ENCODE results near the gene VAPA.
"Not testable (repeated sequence)": the region's sequence is repeated elsewhere in the genome, so short reads cannot be mapped to it uniquely, and the experiment has no call there.

Gene VAPA

GRCh38 chr18:9877655-9878014, 36.2 kb upstream of the VAPA start:
- CTCF ChIA-PET, result no interaction called here

GRCh38 chr18:9878095-9878494, 35.7 kb upstream of the VAPA start:
- Mint-ChIP-seq H3K27me3 (no peaks in the 10 kb centered on the region), H3K4me1 (no peaks in the 10 kb centered on the region), H3K27ac (no peak overlapping the region), H3K9me3 (no peaks in the 10 kb centered on the region), H3K4me3 (no peak overlapping the region), H3K36me3 (no peaks in the 10 kb centered on the region)
- no peak for DNase-seq
- CTCF ChIA-PET, result no interaction called here

More at GRCh38 chr18:9877655-9878014, 36.2 kb upstream of the VAPA start:
- H3K4me3 Mint-ChIP-seq, result no peak overlapping the region
- no peak for DNase-seq
- no peaks in the 10 kb centered on the region for H3K4me1 Mint-ChIP-seq
- H3K36me3 Mint-ChIP-seq, result no peaks in the 10 kb centered on the region
- H3K27me3 Mint-ChIP-seq, result no peaks in the 10 kb centered on the region
- no peaks in the 10 kb centered on the region for H3K9me3 Mint-ChIP-seq
- no peak overlapping the region for H3K27ac Mint-ChIP-seq

- Mint-ChIP-seq H3K9me3 (no peaks in the 10 kb centered on the region), H3K27ac (no peak overlapping the region), H3K36me3 (no peaks in the 10 kb centered on the region), H3K27me3 (no peaks in the 10 kb centered on the region), H3K4me3 (no peak overlapping the region), H3K4me1 (no peaks in the 10 kb centered on the region)
- no peak for DNase-seq
- CTCF ChIA-PET, result no interaction called here
These were observed 35.0 kb upstream of the VAPA start for GRCh38 chr18:9878783-9879242.

- no peaks in the 10 kb centered on the region for H3K9me3 Mint-ChIP-seq
- no peak for DNase-seq
- CTCF ChIA-PET, result no interaction called here
- no peak overlapping the region for H3K27ac Mint-ChIP-seq
- H3K36me3 Mint-ChIP-seq, result no peaks in the 10 kb centered on the region
- peaks cover 4% of the 10 kb centered on the region for H3K27me3 Mint-ChIP-seq
- no peaks in the 10 kb centered on the region for H3K4me1 Mint-ChIP-seq
- no peak overlapping the region for H3K4me3 Mint-ChIP-seq
These were observed 29.7 kb upstream of the VAPA start for GRCh38 chr18:9884090-9884489.

GRCh38 chr18:9884532-9885140, 29.2 kb upstream of the VAPA start:
- no peaks in the 10 kb centered on the region for H3K9me3 Mint-ChIP-seq
- H3K27me3 Mint-ChIP-seq, result peaks cover 7% of the 10 kb centered on the region
- DNase-seq, result no peak
- H3K36me3 Mint-ChIP-seq, result no peaks in the 10 kb centered on the region
- no peaks in the 10 kb centered on the region for H3K4me1 Mint-ChIP-seq
- no peak overlapping the region for H3K27ac Mint-ChIP-seq
- CTCF ChIA-PET, result no interaction called here
- H3K4me3 Mint-ChIP-seq, result no peak overlapping the region

DNA sequence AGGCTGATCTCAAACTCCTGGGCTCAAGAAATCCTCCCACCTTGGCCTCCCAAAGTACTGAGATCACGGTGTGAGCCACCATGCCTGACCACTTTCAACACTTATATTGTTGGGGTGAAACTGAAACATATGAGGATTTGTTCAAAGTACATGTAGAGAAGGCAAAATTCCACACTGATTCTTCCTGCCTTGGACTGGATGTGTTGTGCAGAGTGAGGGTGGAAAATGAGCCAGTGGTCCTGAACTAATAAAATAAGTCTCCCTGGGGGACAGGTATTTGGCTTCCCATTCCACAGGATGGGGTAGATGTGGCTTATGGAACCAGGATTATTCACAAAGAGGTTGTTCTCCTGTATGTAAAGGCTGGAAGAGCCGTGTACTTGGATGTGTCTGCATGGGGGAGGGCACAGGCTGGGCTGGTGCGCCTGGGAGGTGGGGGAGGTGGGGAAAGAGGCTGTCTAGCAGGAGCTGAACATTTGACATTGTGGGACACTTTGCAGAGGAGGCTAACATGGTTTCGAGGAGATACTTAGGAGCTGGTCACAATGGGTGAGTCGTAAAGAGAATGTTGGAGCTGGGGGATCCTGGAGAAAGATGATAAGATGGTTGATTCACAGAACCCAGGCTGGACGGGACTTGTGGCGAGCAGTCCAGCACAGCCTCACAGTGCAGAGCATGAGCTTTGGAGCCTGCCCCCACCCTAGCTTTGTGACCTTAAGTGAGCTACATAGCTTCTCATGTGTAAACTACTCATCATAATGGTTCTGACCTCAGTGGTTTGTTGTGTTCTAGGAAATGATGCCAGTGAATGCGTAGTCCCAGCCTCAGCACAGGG, 28.4 kb upstream of the VAPA start, which contains the start of gene TXNDC2:
TXNDC2 (plus strand) TSS at position 804 of the 835 bp plus-strand sequence. CDS start 708 bp downstream, outside the sequence.
- Mint-ChIP-seq H3K4me3 (no peak within 1 kb of the TSS), H3K4me1 (no peaks in the 10 kb centered on the region), H3K36me3 (no peaks in the 10 kb centered on the region), H3K9me3 (no peaks in the 10 kb centered on the region), H3K27me3 (peaks cover 7% of the 10 kb centered on the region), H3K27ac (no peak within 1 kb of the TSS)
- CTCF ChIA-PET, result no interaction called here
- DNase-seq, result no peak

GRCh38 chr18:9886005-9886348, 27.8 kb upstream of the VAPA start:
- Mint-ChIP-seq H3K36me3 (no peaks in the 10 kb centered on the region), H3K9me3 (no peaks in the 10 kb centered on the region), H3K4me3 (no peak overlapping the region), H3K4me1 (no peaks in the 10 kb centered on the region), H3K27ac (no peak overlapping the region), H3K27me3 (peaks cover 7% of the 10 kb centered on the region)
- CTCF ChIA-PET, result no interaction called here
- no peak for DNase-seq

- no peaks in the 10 kb centered on the region for H3K9me3 Mint-ChIP-seq
- no peak for DNase-seq
- H3K27me3 Mint-ChIP-seq, result peaks cover 7% of the 10 kb centered on the region
- no peak overlapping the region for H3K4me3 Mint-ChIP-seq
- H3K36me3 Mint-ChIP-seq, result no peaks in the 10 kb centered on the region
- CTCF ChIA-PET, result no interaction called here
- H3K4me1 Mint-ChIP-seq, result no peaks in the 10 kb centered on the region
- no peak overlapping the region for H3K27ac Mint-ChIP-seq
These were observed 25.8 kb upstream of the VAPA start for GRCh38 chr18:9887992-9888391.

GRCh38 chr18:9890196-9890595, 23.6 kb upstream of the VAPA start:
- CTCF ChIA-PET, result no interaction called here
- peaks cover 10% of the 10 kb centered on the region for H3K4me1 Mint-ChIP-seq
- H3K9me3 Mint-ChIP-seq, result no peaks in the 10 kb centered on the region
- no peak for DNase-seq
- H3K27ac Mint-ChIP-seq, result no peak overlapping the region
- H3K36me3 Mint-ChIP-seq, result no peaks in the 10 kb centered on the region
- no peak overlapping the region for H3K4me3 Mint-ChIP-seq
- H3K27me3 Mint-ChIP-seq, result peaks cover 7% of the 10 kb centered on the region

DNA sequence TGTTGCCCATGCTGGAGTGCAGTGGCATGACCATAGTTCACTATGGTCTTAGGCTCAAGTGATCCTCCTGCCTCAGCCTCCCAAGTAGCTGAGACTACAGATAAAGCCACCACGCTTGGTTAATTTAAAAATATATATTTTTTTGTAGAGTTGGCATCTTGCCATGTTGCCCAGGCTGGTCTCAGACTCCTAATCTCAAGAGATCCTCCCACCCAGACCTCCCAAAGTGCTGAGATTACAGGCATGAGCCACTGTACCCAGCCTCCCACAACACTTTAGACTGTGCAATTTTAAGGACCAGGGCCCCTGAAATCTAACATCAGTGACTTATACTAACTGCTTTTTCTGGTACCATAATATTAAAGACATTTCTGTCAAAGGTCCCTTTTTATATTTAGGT, 22.9 kb upstream of the VAPA start:
- H3K9me3 Mint-ChIP-seq, result no peaks in the 10 kb centered on the region
- no peak overlapping the region for H3K4me3 Mint-ChIP-seq
- H3K4me1 Mint-ChIP-seq, result peaks cover 14% of the 10 kb centered on the region
- no peaks in the 10 kb centered on the region for H3K36me3 Mint-ChIP-seq
- CTCF ChIA-PET, result no interaction called here
- DNase-seq, result no peak
- H3K27me3 Mint-ChIP-seq, result peaks cover 7% of the 10 kb centered on the region
- no peak overlapping the region for H3K27ac Mint-ChIP-seq

GRCh38 chr18:9891515-9891914, 22.3 kb upstream of the VAPA start:
- DNase-seq, H3K9me3 Mint-ChIP-seq, CTCF ChIA-PET, H3K4me3 Mint-ChIP-seq, H3K27ac Mint-ChIP-seq, H3K36me3 Mint-ChIP-seq, H3K27me3 Mint-ChIP-seq: not testable (repeated sequence)
- H3K4me1 Mint-ChIP-seq, result peaks cover 14% of the 10 kb centered on the region

GRCh38 chr18:9894454-9895068, 19.3 kb upstream of the VAPA start:
- H3K9me3 Mint-ChIP-seq, result no peaks in the 10 kb centered on the region
- CTCF ChIA-PET, result no interaction called here
- H3K36me3 Mint-ChIP-seq, result no peaks in the 10 kb centered on the region
- H3K27ac Mint-ChIP-seq, result no peak overlapping the region
- peak; percentile 25 for DNase-seq
- H3K4me1 Mint-ChIP-seq, result peaks cover 14% of the 10 kb centered on the region
- no peak overlapping the region for H3K4me3 Mint-ChIP-seq
- H3K27me3 Mint-ChIP-seq, result peaks cover 2% of the 10 kb centered on the region

GRCh38 chr18:9897129-9897528, 16.7 kb upstream of the VAPA start:
- DNase-seq, result no peak
- CTCF ChIA-PET, result no interaction called here

GRCh38 chr18:9897787-9898291, 16.0 kb upstream of the VAPA start:
- DNase-seq, H3K9me3 Mint-ChIP-seq, H3K4me3 Mint-ChIP-seq, CTCF ChIA-PET, H3K36me3 Mint-ChIP-seq, H3K27ac Mint-ChIP-seq, H3K27me3 Mint-ChIP-seq: not testable (repeated sequence)
- peaks cover 14% of the 10 kb centered on the region for H3K4me1 Mint-ChIP-seq

More at GRCh38 chr18:9897129-9897528, 16.7 kb upstream of the VAPA start:
- Mint-ChIP-seq H3K4me1 (peaks cover 14% of the 10 kb centered on the region), H3K36me3 (no peaks in the 10 kb centered on the region), H3K4me3 (no peak overlapping the region), H3K27ac (no peak overlapping the region), H3K9me3 (no peaks in the 10 kb centered on the region), H3K27me3 (no peaks in the 10 kb centered on the region)
